NCI-H1417 (cell line): ENCODE measurements around the gene SLAIN2.
"Not testable (repeated sequence)": the region's sequence is repeated elsewhere in the genome, so short reads cannot be mapped to it uniquely, and the experiment has no call there.

ENCODE experiments used
- DNase-seq, 3 experiments: peaks; one replicate each; lab custom pipeline; 2025; lab: John Stamatoyannopoulos, UW

SLAIN2 gene

DNA sequence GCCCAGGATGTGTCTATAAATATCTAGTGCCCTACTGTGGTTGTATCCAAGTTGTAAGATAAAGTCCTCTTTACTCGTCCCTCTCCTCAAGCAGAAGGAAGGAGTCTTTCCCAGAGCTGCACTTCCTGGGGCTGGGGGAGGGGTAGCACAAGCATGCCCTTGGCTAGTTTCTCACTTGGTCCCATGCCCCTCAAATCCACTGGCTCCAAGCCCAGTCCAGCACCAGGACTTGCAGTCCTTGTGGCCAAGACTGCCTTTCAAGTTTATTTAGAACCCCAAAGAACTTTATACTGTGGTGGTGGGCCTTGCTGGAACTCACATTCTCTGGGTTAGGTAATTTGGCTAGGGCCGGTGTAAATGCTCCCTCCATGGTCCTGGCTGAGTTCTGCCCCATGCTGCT lies 98.7 kb downstream of the SLAIN2 start:
- DNase-seq, result no peak

DNA sequence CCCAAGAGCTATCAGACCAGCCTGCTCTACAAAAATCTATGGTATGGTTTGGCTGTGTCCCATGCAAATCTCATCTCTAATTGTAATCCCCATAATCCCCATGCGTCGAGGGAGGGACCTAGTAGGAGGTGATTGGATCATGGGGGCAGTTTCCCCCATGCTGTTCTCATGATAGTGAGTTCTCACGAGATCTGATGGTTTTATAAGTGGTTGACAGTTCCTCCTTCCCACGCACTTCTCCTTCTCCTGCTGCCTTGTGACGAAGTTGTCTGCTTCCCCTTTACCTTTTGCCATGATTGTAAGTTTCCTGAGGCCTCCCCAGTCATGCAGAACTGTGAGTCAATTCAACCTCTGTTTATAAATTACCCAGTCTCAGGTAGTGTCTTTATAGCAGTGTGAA lies 99.6 kb downstream of the SLAIN2 start:
- not testable (repeated sequence) for DNase-seq

- DNase-seq, result peak in 2 of 3 experiments; percentile 14 to 35
These were observed 104.4 kb downstream of the SLAIN2 start for GRCh38 chr4:48445704-48446103.

DNA sequence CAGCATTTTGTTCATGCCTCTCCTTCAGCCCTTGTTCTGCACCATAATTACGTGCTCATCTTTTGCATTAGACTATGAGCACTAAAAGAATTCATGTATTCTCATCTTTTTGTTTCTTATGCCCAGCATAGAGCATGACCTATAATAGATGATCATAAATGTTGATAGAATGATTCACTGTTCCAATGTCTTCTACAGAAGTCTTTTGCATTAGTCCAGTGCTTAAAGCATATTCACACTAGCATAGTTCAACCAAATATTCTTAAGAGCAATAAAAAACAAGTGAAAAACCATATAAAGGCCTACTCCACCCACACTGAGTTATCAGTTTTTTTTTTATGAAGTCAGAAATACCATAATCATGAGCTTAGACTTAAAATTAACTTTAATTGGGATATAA lies 105.3 kb downstream of the SLAIN2 start:
- no peak for DNase-seq

- DNase-seq, result no peak
These were observed 107.8 kb downstream of the SLAIN2 start for GRCh38 chr4:48449151-48449550.

- DNase-seq, result no peak
These were observed 109.4 kb downstream of the SLAIN2 start for GRCh38 chr4:48450740-48451139.

- DNase-seq, result not testable (repeated sequence)
These were observed 110.3 kb downstream of the SLAIN2 start for GRCh38 chr4:48451656-48452055.

- no peak for DNase-seq
These were observed 113.3 kb downstream of the SLAIN2 start for GRCh38 chr4:48454591-48454990.

GRCh38 chr4:48461000-48461399 lies 119.7 kb downstream of the SLAIN2 start:
- no peak for DNase-seq

- DNase-seq, result peak in 2 of 3 experiments; percentile 40 to 88
These were observed 121.0 kb downstream of the SLAIN2 start for GRCh38 chr4:48462363-48462762.

GRCh38 chr4:48467442-48467841 lies 126.1 kb downstream of the SLAIN2 start:
- peak in 1 of 3 experiments; percentile 8 for DNase-seq

DNA sequence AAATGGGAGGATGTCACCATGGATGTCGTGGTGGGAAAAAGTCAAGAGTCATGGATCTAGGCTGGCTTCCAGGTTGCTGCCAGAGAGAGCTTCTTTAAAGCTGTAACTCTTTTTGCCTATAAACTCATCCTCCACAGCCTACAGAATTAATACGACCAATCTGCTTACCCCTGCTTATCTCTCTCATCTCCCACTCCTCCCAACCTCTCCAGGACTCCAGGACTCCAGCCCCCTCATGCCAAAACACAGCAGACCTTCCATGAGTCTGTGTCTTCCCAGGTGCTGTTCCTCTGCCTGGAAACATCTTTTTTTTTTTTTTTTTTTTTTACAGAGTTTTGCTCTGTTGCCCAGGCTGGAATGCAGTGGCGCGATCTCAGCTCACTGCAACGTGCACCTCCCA lies 126.6 kb downstream of the SLAIN2 start:
- no peak for DNase-seq

GRCh38 chr4:48470137-48470536 lies 128.8 kb downstream of the SLAIN2 start:
- DNase-seq, result peak in 1 of 3 experiments; percentile 37

DNA sequence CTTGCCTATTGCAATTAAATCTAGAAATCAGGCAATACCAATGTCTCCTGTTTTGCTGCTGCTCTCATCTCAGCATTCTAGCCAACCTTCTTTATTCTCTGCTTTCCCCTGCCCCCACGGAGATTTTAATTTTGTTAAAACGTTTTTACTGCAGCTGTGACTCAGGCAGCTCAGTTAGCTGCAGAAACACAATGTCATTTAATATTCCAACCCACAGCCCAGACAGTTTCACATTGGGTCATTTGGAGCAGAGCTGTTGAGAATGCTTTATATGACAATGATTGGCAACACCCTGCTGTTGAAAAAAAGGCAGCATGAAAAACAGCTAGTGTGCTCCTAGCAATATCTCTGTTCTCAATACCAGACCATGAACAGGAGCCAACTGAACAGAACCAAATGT lies 129.2 kb downstream of the SLAIN2 start:
- peak in 2 of 3 experiments; percentile 3 to 68 for DNase-seq

GRCh38 chr4:48472794-48473193 lies 131.5 kb downstream of the SLAIN2 start:
- peak in 1 of 3 experiments; percentile 73 for DNase-seq

DNA sequence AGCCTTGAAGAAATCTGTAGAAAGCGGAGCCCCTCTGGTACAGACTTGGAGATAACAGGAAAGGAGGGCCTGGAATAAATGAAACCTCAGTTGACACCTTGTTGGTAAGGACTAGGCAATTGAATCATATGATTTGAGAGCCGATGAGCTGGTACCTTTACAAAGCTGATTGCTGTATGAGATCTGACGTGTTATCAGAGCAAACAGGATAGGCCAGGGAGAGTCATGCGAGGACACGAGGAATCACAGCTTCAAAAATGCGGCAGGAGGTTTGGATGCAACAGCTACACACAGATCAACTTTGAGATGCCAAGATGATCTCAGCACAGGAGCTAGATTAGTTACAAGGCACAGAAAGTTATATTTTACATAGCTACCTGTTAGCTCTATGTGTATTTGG lies 134.4 kb downstream of the SLAIN2 start:
- DNase-seq, result no peak
